Measurements from ENCODE around the gene TSC1. TPM values are rescaled to one million over a fixed set of nuclear protein-coding genes. Genes with fewer than 3 reads are reported as not detected.

TSC1 gene
- total RNA-seq, result 29.8 and 33.4 TPM in 2 replicates

DNA sequence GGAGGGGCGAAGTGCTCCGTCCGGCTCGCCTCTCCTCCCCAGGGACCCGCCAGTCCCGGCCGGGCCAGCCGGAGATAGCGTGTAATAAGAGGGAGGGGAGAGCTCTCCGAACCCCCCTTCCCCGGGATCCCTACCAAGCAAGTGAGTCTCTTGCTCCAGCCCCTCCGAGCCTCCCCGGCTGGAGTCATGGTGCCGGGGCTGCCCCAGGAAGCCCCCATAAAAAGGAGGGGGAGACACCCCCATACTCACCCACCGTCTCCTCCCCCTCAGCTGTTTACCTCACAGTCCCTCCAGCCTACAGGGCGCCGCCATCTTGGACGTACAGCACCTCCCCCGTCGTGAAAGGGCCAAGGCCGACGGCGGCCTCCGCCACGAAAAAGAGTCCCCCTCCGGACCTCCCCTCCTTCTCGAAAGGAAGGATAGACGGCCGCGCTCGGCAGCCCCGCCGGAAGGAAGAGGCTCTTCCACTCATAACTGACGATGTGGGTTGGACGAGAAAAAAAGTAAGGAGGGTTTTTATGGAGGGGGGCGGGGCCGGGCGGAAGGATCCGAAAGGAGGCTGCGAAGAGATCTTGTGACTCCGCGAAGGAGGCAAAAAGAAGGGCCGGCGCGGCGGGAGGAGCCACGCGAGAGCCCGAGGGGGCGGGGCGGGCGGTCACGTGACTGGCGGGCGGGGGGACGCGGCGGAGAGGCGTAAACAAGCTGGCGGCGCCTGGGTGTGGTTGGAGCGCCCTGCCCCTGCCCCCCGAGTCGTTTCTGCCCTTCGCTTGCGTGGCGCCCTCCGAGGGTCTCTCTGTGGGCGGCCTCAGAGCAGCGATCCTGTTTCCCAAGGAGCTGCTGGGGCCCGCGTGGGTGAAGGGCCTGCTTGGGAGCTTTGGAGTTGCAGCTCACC, at the start of gene TSC1:
TSS of gene TSC1 (minus strand) at position 323 of the 892 bp plus-strand sequence. CDS start 15,744 bp downstream, outside the sequence.
- DNase-seq, result peak; percentile 97

DNA sequence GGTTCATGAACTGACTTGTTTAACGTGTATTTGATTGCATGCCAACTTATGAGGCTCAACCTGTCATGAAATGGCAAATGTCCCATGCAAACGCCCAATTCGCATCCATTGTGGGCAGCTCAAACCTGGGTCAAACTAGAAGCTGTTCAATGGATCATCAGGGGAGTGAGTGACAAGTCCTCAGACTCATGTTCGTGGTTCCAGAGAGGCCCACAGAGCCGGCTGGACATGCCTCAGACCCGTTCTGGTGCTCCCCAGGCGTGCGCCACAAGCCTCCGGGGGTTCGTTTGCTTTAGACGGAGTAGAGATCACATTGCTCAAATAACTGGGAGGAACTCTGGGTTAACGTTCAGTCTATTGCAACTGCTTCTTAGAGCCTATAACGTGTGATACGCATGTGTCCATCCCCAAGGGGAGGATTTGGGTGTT, 49.1 kb upstream of the TSC1 start:
- no peak for DNase-seq

DNA sequence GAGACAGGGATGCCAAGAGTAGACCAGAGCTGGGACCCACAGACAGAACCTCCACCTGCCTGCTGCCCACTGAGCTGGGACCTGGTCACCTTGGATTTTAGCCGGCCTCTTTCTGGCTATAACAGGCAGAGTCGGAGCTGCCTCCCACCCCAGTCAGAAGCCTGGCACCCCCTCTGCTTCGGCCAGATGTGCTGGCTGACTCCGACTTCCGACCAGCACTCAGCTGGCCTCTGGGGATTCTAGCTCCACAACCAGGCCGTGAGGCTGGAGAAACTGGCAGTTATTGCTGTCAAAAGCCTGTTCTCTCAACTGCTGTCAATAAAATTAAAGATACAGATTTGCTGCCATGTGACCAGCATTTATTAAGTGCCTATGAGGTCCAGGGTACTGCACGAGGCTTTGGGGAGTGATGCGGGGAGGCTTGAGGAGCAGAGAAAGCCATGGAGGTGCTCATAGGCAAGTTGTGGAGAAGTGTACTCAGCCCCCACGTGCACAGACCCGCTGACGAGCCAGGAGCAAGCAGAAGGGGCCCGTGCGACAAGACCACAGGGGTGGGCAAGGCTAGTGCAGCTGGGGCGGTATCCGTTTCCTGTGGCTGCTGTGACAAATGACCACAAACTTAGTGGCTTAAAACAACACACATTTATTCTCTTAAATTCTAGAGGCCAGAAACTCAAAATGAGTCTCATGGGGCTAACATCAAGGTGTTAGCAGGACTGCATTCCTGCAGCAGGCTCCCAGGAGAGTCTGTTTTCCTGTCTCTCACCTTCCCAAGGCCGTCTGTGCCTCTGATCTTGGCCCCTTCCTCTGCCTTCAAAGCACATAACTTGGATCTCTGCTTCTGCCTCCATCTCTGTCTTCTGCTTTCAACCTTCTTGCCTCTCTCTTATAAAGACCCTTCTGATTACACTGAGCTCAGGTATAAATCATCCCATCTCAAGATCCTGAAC, 47.2 kb upstream of the TSC1 start:
- DNase-seq, result no peak

DNA sequence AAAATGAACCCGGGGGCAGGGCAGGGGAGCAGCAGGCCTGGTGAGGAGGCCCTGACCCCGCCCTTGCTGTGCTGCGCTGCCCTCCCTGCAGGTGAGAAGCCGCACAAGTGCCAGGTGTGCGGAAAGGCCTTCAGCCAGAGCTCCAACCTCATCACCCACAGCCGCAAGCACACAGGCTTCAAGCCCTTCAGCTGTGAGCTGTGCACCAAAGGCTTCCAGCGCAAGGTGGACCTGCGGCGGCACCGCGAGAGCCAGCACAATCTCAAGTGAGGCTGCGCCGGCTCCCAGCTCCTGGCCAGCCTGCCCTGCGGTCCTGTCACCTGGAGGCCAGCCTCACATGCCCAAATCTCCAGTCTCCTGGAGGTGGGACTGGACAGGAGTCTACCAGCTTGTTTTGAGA, 46.4 kb upstream of the TSC1 start:
- no peak for DNase-seq

DNA sequence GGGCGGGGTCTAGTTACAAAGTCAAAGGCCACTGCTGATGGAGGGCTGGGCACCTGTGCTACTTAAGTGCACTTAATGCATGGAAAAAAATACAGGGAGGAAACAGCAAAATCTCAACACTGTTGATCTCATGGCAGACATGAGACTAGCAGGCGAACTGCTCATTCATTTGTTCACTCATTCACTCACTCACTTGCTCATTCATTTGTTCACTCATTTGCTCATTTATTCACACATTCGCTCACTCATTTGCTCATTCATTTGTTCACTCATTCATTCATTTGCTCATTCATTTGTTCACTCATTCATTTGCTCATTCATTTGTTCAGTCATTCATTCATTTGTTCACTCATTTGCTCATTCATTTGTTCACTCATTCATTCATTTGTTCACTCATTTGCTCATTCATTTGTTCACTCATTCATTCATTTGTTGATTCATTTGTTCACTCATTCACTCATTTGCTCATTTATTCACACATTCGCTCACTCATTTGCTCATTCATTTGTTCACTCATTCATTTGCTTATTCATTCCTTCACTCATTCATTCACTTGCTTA, 45.7 kb upstream of the TSC1 start:
- peak; percentile 6 for DNase-seq

DNA sequence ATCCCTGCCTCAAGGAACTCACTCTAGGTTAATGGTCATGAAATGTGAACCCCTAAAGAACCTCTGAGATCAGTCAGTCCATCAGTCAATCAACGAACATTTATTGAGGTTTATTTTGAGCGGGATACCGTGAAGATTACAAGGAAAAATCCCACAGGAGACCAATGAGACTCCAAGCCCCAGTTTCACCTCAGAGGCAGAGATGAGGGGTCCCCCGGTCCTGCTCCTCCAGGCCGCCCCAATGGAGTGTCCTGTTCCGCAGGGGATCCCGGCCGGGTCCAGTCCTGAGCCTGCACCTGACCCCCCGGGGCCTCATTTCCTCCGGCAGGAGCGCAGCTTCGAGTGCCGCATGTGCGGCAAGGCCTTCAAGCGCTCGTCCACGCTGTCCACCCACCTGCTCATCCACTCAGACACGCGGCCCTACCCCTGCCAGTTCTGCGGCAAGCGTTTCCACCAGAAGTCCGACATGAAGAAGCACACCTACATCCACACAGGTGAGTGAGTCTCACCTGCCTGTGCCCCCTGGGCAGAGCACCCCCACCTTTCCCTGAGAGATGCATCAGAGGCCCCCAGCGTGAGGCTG, 45.1 kb upstream of the TSC1 start:
- DNase-seq, result no peak

DNA sequence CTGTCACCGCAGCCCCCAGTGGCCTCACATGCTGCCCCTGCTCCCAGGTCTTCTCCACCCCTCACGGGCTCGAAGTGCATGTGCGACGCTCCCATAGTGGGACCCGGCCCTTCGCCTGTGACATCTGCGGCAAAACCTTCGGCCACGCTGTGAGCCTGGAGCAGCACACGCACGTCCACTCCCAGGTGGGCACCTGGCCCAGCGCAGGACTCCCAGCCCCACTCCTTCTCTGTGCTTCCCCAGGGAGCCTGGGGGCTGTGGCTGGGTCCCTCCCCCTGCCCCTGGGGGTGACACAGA, 44.5 kb upstream of the TSC1 start:
- DNase-seq, result no peak

DNA sequence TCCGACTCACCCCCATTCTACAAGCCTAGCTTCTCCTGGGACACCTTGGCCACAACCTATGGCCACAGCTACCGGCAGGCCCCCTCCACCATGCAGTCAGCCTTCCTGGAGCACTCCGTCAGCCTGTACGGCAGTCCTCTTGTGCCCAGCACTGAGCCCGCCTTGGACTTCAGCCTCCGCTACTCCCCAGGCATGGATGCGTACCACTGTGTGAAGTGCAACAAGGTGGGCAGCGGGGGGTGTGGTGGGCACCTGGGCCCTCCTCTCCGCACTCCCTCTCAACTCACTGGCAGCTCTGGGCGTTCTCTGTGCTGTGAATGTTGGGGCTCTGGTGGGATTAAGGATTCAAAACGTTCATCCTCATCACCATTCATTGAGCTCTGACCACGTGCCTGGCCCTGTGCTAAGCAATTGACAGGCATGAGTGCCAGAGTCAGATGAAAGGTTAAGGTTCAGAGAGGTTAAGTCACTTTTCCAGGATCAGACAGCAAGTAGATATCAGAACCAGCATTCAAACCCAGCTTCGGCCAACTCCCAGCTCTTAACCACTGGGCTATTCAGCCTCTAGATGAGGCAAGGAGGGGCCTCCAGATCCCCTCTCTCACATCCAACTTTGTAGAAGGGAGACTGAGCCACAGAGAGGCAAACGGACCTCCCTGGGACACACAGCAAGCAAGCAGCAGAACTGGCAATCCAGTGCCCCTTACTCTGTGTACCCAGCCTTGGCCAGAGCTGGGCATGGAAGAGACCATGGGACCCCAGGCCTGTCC, 44.0 kb upstream of the TSC1 start:
- DNase-seq, result no peak

DNA sequence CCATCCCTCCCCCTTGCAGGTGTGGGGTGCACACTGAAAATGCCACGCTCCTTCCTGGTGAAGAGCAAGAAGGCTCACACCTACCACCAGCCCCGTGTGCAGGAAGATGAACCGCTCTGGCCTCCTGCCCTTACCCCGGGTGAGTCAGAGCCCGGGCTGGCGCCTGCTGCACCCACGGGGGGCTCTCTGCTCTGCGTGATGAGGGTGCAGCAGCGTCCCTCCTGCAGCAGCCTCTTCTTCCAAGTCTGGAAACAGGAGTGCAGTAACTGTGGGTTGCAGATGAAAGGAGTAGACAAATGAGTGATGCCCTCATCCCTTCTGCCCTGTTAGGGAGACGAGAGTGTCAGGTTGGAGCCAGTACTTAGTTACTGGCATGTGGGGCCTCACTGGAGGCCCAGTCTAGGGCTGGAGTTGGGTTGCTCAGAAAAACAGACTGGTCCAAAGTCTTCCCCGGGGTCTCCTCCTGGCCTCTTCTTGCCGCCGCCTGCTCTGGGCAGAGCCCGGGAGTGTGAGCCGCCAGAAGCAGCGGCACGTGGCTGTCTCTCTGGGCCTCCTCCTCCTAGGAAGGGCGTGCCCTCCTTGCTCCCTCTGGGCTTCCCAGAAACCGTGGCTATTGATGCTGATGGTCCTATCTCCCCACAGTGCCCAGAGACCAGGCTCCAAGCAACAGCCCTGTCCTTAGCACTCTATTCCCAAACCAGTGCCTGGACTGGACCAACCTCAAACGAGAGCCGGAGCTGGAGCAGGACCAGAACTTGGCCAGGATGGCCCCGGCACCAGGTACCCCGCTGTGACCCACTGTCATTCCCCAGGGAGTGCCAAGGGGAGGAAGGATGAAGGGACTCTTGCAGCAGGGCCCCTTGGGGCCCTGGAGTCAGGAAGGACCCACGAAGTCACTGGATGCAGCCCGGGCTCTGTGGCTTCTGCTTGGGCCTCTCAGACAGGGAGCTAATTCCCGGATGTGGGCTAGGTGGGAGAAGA, 42.5 kb upstream of the TSC1 start:
- no peak for DNase-seq

DNA sequence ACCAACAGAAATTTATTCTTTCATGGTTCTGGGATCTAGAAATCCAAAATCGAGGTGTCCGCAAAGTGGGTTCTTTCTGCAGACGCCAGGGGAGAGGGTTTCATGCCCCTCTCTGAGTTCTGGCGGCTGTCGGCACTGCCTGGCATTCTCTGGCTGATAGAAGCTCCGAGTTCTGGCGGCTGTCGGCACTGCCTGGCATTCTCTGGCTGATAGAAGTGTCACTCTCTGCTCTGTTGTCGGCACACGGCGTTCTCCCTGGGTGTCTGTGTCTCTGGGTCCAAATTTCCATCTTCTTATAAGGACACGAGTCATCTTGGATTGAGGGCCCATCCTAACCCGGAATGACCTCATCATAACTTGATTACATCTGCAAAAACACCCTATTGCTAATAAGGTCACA, 41.7 kb upstream of the TSC1 start:
- no peak for DNase-seq

DNA sequence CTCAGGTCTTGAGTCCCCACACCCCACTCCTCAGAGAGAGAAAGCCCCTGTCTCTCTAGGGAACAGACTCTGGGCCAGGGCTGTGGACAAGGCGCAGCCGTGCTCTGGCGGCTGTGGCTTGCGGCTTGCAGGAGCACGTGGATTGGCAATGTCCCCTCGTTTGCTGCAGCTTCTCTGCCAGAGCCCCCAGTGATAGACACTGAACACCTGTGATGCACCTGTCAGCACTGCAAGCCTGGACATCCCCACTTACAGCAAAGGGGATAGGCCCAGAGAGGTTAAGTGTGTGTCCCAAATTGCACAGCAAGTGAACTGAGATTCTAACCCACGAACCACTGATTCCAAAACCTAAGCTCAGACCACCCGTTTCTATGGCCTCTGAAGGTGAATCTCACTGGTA, 41.1 kb upstream of the TSC1 start:
- DNase-seq, result no peak

DNA sequence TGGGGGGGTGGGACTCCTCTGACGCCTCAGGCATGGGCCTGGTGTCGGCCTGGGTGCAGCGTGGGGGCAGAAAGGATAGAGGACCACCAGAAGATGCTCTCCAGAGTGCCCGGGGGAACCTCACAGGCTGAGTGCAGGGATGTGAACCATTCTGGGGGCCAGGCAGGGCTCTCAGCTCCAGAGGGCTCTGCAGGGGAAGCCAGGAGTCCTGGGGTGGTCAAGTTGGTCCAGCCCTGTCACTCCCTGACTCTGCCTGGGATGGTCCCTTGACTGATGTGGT, 40.6 kb upstream of the TSC1 start:
- DNase-seq, result no peak

DNA sequence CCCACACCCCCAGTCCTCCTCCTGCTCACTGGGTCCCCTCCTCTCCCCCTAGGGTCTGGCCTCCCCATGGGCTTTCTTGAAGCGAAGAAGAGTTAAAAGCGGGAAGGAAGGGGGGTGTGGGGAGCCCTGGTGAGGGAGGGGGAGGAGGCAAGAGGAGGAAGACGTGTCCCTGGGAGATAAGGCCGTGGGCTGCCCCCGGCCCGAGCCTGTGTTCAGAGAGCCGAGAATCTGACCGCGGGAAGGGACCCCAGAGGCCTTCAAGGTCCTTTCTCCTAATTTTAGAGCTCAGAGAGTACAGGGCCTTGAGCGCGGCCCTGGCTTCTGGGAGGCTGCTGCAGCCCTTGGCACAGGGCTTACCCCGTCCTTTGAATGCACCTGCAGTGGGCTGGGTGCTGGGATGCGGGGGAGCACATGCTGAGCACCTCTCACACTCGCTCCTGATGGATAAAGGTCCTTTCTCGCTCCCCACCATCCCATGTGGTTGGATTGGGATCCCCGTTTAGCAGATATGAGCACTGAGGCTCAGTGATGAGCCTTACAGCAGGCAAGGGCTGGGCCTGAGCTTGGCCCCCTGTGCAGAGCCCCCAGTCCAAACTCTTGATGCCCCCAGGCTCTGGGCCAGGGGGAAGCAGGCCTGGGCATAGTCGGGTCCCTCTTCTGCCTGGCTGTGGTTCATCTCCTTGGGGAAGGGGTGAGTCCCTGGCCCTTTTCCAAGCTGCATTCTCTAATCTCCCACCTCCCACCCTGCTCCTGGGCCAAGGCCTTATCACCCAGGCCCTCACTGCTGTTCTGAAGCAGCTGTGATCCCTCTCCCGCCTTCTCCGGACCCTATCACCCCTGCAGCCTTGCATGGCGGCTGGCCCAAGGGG, 40.0 kb upstream of the TSC1 start:
- DNase-seq, result no peak

DNA sequence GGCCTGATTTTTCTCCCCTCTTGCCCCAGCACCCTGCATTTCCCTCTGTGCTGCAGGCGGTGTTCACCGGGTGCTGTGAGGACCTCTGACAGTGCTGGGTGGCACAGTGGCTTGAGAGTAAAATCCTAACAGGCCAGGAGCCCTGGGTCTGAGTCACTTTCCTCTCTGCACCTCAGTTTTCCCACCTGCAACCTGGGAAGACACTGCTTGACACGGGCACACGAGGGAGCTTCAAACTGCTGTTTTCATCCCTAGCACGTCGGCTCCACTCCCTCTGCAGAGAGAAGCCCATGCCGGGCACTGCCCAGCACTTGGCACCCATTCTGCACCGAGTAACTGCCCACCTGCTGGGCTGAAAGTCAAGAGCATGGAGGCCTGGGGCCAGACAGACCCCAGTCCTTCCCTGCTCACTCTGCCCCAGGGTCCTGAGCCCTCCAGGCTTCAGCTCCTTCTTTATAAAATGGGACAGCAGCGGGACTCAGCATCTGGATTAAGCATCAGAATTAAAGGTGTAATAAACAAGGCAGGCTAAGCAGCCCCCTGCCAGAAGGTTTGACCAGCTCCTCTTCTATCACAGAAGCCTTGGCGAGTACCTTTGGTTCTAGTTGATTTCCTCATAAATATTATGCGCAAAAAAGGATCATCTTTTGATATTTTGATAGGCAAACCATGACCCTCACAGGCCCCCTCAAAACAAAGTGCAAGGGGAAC, 39.2 kb upstream of the TSC1 start:
- no peak for DNase-seq

DNA sequence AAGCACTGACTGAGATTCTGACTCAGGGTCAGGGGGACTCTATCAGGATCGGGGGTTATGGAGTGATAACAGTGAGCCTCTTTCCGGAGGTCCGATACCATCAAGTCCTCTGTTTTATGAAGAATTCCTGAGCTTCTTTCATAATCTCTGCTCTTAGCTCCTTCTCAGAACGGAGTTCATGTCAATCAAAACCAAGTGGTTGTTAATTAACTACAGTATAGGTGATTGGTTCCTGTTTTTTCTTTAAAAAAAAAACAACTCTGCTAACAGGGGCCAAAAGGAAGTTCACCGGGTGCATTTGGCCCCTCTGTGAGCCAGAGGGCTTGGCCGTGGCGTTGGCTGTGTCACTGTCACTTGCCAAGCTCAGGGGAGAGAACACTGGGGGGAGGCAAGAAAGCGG, 38.0 kb upstream of the TSC1 start:
- DNase-seq, result no peak

DNA sequence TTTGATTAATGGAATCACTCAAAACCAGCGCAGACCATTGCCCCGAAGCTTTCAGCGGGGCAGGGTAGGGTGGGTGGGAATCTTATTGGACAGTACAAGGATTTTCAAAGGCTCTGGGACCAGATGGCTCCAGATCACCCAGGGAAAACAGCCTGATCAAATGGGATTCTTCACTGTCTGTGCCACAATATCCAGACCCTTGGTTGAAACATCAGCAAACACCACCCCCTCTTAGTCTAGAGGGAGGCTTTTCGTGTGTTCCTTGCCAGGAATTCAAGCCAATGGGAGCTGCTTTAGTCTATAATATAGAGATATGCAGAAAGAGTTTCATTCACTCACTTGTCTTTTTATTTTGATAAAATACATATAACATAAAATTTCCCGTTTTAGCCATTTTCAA, 35.7 kb upstream of the TSC1 start:
- DNase-seq, result no peak

DNA sequence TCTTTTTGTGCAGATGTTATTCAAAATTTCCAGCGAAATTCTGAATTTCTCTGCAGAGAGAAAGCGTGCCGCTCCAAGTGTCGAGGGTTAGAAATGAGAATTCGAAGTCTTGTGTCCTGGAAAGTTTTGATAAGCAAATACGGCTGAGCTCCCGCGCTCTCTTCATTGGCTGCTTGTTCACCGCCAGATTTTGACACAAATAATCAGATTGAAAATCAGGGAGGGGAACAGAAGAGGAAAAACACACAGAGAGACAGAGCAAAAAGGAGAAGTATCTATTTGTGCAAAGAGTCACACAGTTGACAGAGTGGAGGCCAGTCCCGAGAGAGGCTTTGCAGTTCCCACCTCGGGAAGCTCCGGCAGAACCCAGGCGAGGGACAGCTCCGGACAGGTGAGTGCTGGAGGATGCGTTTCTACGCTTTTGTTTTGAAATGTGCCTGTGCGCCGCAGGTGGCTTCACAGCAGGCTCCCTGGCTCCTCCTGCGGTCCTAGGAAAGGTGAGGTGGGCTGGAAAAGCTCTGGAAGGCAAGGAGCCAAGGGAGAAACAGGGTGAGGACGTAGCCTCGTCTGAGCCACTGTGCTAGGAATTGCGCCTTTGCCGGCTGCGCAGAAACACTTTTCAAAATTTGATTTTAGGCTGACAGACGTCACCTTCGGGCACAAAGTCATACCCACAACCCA, 34.2 kb upstream of the TSC1 start, which contains the start of gene GFI1B:
TSS of gene GFI1B (plus strand) at position 244 of the 681 bp plus-strand sequence. CDS start 7,985 bp downstream, outside the sequence.
- no peak for DNase-seq

DNA sequence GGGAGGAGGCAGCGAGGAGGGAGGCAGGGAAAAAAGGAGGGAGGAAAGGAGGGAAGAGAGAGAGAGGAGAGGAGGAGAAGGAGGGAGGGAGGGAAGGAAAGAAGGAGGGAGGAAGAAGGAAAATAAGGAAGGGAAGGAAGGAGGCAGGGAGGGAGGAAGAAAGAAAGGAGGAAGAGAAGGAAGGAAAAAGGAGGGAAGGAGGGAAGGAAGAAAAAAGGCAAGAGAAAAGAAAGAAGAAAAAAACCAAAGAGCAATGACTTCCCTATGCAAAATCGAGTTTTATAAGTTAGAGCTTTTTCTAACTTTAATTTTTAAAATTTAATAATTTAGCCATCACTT, 33.7 kb upstream of the TSC1 start:
- DNase-seq, result no peak

DNA sequence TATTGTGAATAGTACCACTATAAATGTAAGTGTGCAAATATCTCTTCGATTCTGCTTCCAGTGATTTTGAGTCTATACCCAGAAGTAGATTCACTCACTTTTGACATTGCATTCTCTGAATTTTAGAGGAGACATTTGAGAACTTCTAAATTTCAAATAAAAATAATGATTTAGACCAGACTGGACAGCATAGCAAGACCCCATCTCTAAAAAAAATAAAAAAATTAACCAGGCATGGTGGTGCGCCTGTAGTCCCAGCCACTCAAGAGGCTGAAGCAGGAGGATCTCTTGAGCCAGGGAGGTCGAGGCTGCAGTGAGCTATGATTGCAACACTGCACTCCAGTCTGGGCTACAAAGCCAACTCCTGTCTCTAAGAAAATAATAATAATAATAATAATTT, 32.2 kb upstream of the TSC1 start:
- DNase-seq, result no peak
